ENCODE results near the gene TSEN2. TPM values are rescaled to one million over a fixed set of nuclear protein-coding genes. Genes with fewer than 3 reads are reported as not detected.
"Not testable (repeated sequence)": the region's sequence is repeated elsewhere in the genome, so short reads cannot be mapped to it uniquely, and the experiment has no call there.

Gene TSEN2
- total RNA-seq, 4 donors from 2014 or later, result 31.8 to 40.2 (median 35.2) TPM

DNA sequence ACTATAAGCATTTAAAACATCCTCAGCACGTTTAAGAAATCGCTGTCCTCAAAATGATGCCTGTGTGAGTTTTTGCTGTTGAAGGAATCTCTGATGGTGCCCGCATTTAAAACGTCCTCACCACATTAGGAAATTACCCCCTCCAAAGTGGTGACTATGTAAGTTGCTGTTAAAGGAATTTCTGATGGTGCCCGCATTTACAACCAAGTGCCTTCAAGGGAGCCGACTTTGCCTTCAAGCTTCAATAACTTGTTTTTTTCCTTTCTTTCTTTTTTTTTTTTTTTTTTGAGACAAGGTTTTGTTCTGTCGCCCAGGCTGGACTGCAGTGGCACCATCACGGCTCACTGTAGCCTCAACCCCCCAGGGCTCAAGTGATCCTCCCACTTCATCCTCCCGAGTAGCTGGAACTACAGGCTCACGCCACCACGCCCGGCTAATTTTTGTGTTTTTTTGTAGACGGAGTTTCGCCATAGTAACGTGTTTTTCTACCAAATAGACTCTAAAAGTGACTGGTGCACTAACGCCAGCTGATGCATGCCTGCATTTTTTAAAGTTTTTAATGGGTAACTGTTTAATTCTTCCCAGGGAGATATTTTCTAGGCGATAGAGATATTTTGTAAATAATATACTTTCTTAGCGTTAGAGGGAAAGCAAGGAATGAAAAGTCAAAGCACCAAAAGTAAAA is 19.0 kb upstream of the TSEN2 start:
- Histone ChIP-seq H3K9me3 (no peaks in the 10 kb centered on the region), H3K27me3 (no peaks in the 10 kb centered on the region), H3K4me3 (no peak overlapping the region), H3K4me1 (peaks cover 0 to 6% (median 0%) of the 10 kb centered on the region in 4 donors), H3K27ac (no peak overlapping the region), H3K36me3 (no peaks in the 10 kb centered on the region)
- TF ChIP-seq, protein P1, sequence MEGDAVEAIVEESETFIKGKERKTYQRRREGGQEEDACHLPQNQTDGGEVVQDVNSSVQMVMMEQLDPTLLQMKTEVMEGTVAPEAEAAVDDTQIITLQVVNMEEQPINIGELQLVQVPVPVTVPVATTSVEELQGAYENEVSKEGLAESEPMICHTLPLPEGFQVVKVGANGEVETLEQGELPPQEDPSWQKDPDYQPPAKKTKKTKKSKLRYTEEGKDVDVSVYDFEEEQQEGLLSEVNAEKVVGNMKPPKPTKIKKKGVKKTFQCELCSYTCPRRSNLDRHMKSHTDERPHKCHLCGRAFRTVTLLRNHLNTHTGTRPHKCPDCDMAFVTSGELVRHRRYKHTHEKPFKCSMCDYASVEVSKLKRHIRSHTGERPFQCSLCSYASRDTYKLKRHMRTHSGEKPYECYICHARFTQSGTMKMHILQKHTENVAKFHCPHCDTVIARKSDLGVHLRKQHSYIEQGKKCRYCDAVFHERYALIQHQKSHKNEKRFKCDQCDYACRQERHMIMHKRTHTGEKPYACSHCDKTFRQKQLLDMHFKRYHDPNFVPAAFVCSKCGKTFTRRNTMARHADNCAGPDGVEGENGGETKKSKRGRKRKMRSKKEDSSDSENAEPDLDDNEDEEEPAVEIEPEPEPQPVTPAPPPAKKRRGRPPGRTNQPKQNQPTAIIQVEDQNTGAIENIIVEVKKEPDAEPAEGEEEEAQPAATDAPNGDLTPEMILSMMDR (IDR thresholded peaks at IDR 0.05), result no peak
- TF ChIP-seq POLR2A (IDR thresholded peaks at IDR 0.05) (no peak), EP300 (IDR thresholded peaks at IDR 0.05) (no peak)
- DNase-seq (ENCODE audit: low spot score in 2 of 2), result no peak
- 85 to 87% methylated on average over 18 of the region's 18 CpGs for WGBS, 2 donors

DNA sequence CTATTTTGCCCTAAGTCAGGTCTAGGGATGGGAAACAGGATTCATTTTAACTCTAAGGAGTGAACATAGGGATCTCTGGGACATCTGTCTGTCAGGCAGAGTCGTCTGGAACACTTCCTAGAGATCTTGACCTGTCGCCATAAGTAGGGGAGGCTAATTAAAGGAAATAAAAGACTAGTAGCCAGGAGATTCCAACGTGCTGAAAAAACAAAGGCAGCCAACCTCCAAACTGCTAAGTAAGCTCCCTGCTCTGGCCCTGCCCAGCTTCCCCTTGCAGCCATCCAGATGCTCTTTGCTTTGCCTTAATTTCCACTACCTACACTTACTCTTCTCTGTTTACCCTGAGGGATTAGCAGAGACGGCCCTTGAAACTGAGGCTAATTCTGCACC is 18.4 kb upstream of the TSEN2 start:
- DNase-seq (ENCODE audit: low spot score in 2 of 2), result no peak
- no peaks in the 10 kb centered on the region for H3K36me3 ChIP-seq
- H3K4me3 ChIP-seq, result no peak overlapping the region
- no peaks in the 10 kb centered on the region for H3K27me3 ChIP-seq
- H3K4me1 ChIP-seq, result peaks cover 0 to 6% (median 0%) of the 10 kb centered on the region in 4 donors
- no peak overlapping the region for H3K27ac ChIP-seq
- no peaks in the 10 kb centered on the region for H3K9me3 ChIP-seq
- WGBS, 2 donors, result 39 to 40% methylated on average over 4 of the region's 4 CpGs
- TF ChIP-seq POLR2A (IDR thresholded peaks at IDR 0.05) (no peak), EP300 (IDR thresholded peaks at IDR 0.05) (no peak)
- TF ChIP-seq, protein P1 (IDR thresholded peaks at IDR 0.05), result no peak

DNA sequence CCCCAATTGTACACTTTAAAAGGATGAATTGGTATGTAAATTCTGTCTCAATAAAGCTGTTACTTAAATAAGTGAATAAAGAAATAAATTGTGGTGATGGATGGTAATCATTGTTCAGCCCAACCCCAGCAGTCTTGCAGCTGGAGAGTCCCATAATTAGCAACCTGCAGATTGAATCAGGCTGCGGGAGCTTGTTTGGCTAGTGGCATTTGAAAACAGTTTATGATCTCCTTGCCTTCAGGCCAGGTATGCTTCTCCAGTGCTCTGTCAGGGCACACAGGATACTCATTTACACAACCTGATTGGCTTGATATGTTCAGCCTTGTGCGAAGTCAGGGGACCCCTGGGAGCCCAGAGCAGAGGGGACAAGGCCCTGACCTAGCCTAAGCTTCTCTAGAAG is 16.5 kb upstream of the TSEN2 start:
- H3K27me3 ChIP-seq, result no peaks in the 10 kb centered on the region
- TF ChIP-seq POLR2A (IDR thresholded peaks at IDR 0.05), result no peak
- no peak for TF ChIP-seq EP300 (IDR thresholded peaks at IDR 0.05)
- TF ChIP-seq, protein P1 (IDR thresholded peaks at IDR 0.05), result no peak
- H3K4me1 ChIP-seq, result no peaks in the 10 kb centered on the region
- no peaks in the 10 kb centered on the region for H3K9me3 ChIP-seq
- DNase-seq (ENCODE audit: low spot score in 2 of 2), result no peak
- H3K4me3 ChIP-seq, result no peak overlapping the region
- 87 to 89% methylated on average over 2 of the region's 2 CpGs for WGBS, 2 donors
- H3K36me3 ChIP-seq, result no peaks in the 10 kb centered on the region
- no peak overlapping the region for H3K27ac ChIP-seq

DNA sequence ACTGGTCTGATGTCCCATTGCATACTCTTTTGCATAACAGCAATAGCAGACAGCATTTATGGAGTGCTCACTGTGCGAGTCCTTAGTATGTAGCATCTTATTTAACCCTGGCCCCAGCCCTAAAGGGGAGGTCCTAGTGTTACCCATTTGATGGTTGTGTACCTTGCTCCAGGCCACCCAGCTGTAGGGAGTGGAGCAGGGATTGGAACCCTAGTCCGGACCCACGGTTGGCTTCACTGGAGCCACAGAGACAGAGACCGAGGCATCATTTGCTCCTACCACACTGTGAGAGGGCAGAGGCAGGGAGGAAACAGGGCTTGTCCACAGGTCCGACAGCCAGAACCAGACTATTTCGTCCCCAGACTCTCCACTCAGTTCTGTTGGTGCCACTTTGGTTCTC is 16.0 kb upstream of the TSEN2 start:
- no peak for TF ChIP-seq POLR2A (IDR thresholded peaks at IDR 0.05)
- no peak overlapping the region for H3K27ac ChIP-seq
- no peaks in the 10 kb centered on the region for H3K4me1 ChIP-seq
- no peaks in the 10 kb centered on the region for H3K36me3 ChIP-seq
- WGBS, 2 donors, result 94 to 98% methylated on average over 5 to 6 of the region's 6 CpGs
- no peak for DNase-seq (ENCODE audit: low spot score in 2 of 2)
- no peaks in the 10 kb centered on the region for H3K27me3 ChIP-seq
- H3K9me3 ChIP-seq, result no peaks in the 10 kb centered on the region
- no peak overlapping the region for H3K4me3 ChIP-seq

DNA sequence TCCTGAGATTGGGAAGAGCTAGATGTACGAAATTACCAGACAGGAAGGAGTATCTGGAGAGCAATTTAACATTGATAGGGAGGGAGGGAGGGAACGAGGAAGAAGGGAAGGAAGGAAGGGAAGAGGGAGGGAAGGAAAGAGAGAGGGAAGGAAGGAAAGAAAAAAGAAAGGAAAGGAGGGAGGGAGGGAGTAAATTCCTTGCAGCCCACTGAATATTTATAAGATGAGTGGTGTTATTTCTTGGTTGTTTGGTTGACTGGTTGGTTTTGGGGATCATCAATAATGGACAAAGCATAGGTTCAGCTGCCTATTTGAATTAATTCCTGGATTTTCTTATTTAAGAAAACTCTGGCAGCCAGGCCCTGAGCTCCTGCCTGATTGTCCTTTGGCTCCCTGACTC is 15.5 kb upstream of the TSEN2 start:
- 30 to 62% methylated on average over 2 of the region's 2 CpGs for WGBS, 2 donors
- no peaks in the 10 kb centered on the region for H3K4me1 ChIP-seq

DNA sequence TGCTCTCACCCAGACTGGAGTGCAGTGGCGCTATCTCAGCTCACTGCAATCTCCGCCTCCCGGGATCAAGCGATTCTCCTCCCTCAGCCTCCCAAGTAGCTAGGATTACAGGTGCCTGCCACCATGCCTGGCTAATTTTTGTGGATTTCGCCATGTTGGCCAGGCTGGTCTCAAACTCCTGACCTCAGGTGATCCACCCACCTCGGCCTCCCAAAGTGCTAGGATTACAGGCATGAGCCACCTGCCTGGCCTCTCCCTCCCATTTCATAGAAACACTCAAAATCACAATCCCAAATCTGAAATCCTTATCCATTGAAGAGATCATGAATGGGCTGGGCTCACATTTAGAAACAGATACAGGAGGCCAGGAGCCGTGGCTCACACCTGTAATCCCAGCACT is 15.1 kb upstream of the TSEN2 start:
- H3K27ac ChIP-seq; H3K4me1 ChIP-seq; H3K9me3 ChIP-seq; DNase-seq (ENCODE audit: low spot score in 2 of 2); H3K27me3 ChIP-seq; H3K36me3 ChIP-seq; H3K4me3 ChIP-seq: not testable (repeated sequence)
- WGBS, 2 donors, result 65 to 93% methylated on average over 7 of the region's 7 CpGs

More for the DNA sequence above, 15.5 kb upstream of the TSEN2 start:
- no peak for TF ChIP-seq EP300 (IDR thresholded peaks at IDR 0.05)
- TF ChIP-seq, protein P1 (IDR thresholded peaks at IDR 0.05), result no peak
- no peak for TF ChIP-seq POLR2A (IDR thresholded peaks at IDR 0.05)
- Histone ChIP-seq H3K27me3 (no peaks in the 10 kb centered on the region), H3K9me3 (no peaks in the 10 kb centered on the region), H3K36me3 (no peaks in the 10 kb centered on the region), H3K27ac (no peak overlapping the region), H3K4me3 (no peak overlapping the region)
- DNase-seq (ENCODE audit: low spot score in 2 of 2), result no peak

Data from tibial nerve (tissue), 4 donors.